Activated naive CD4-positive, alpha-beta T cell treated with anti-CD3 and anti-CD28 coated beads, Interleukin-2, amount 50 U/mL, for 72 hours (primary cell): ENCODE measurements around the gene SLC49A4. TPM values are rescaled to one million over a fixed set of nuclear protein-coding genes. Genes with fewer than 3 reads are reported as not detected.
A peak's percentile ranks its signal among the peaks of the same experiment; 100 is the strongest.

ENCODE experiments used
- ATAC-seq, 2 donors: fragments of 150-1000 bp; cut with Tn5 transposase; 2 replicates each; pipeline ENCODE4 v1.10.0; 2021; ENCODE audit warnings: mild to moderate bottlenecking in 2 of 2, moderate library complexity in 2 of 2
- DNase-seq, 2 donors: peaks; one replicate each; pipeline ENCODE4 v3.0.0; 2021 to 2022; ENCODE audit warnings: low spot score in 2 of 2
- H3K27ac Mint-ChIP-seq, 2 donors: one replicate each; pipeline ENCODE4 v1.8.0; 2022; ENCODE audit warnings: mild to moderate bottlenecking in 2 of 2, mixed read lengths in 2 of 2
- H3K36me3 Mint-ChIP-seq, 2 donors: one replicate each; pipeline ENCODE4 v1.8.0; 2022; ENCODE audit warnings: mixed read lengths in 2 of 2
- H3K9me3 Mint-ChIP-seq, 2 donors: one replicate each; pipeline ENCODE4 v1.8.0; 2022; ENCODE audit warnings: mixed read lengths in 2 of 2
- total RNA-seq, 2 donors: library from RNA; stranded (reverse); gene quantifications; one replicate each; pipeline ENCODE4 v1.2.3, GENCODE V29; 2022

SLC49A4 gene
- total RNA-seq, 2 donors from 2014 or later: 1.3 to 1.8 TPM

DNA sequence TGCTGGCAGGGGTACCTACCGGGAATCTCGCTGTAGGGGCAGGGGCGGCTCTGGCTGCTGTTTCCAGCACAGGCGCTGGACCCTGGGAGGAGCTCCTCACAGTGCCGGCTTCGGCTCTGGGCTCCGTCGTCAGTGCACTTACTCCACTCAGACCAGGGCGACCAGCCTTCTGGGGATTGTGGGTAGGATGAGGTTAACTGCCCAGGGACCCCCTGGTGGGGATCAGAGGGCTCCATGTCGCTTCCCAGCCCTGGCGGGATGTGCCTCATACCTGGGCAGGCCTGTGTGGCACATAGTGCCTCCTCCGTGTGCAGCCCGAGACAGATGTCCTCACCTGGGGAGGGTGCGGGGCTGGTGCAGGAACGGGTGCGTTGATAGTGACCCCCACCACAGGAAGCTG, 117.0 kb downstream of the SLC49A4 start:
- H3K27ac Mint-ChIP-seq: no peak overlapping the region
- DNase-seq: no peak
- H3K9me3 Mint-ChIP-seq: no peaks in the 10 kb centered on the region
- ATAC-seq: no peak
- H3K36me3 Mint-ChIP-seq: no peaks in the 10 kb centered on the region

DNA sequence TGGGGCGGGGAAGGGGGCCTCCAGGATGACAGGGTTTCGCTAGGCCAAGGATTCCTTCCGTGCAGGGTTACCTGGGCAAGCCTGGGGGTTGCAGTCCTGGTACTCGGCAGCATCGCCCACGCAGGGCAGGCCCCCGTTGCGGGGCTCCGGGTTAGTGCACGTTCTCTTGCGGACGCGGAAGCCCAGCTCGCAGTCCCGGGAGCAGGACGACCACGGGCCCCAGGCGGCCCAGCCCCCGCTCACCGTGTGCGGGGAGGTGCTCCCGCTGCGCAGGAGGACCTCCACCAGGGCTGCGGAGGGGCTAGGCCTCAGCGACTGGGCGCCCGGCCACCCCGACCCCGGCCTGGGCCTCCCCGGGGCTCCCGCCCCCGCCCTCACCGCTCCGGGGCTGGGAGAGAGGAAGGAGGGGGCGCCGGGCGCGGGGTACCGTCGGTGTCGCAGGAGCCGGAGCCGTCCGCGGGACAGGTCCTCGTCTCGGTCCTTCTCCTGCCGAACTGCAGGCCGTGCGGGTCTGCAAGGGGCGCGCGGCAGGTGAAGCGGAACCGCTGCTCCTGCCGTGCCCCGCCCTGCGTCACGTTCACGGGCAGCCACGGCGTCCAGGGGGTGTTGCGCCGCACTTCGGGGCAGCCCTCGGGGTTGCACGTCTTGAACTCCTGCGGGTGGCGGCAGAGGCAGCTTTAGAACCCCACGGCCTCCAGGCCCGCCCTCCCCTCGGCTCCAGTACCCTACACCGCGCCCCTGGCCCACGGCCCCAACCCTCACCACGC, 118.1 kb downstream of the SLC49A4 start:
- no peak overlapping the region for H3K27ac Mint-ChIP-seq
- no peak for DNase-seq
- no peak for ATAC-seq
- H3K36me3 Mint-ChIP-seq: no peaks in the 10 kb centered on the region
- no peaks in the 10 kb centered on the region for H3K9me3 Mint-ChIP-seq

DNA sequence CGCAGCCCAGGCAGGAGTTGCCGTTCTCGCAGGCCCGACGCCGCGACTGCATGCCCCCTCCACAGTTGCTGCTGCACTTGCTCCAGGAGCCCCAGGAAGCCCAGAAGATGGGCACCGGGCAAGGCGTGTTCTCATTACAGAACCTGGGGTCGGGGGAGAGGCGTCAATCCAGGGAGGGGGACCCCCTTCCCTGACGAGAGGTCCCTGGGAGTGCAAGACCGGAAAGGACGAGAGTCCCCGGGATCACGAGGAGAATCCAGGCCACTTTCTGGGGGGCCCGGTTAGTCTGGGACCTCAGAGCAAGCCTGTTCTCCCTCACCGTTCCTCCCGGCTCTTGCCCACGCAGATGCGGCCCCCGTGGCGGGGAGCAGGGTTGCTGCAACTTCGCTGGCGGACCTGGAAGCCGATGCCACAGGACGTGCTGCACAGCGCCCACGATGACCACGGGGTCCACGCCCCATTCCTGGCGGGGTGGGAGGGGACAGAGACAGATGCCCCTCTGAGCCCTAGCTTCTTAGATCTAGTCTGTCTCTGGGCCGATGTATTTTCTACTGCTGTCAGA, 118.8 kb downstream of the SLC49A4 start:
- Mint-ChIP-seq H3K36me3 (no peaks in the 10 kb centered on the region), H3K27ac (no peak overlapping the region), H3K9me3 (no peaks in the 10 kb centered on the region)
- DNase-seq (no peak), ATAC-seq (no peak)

DNA sequence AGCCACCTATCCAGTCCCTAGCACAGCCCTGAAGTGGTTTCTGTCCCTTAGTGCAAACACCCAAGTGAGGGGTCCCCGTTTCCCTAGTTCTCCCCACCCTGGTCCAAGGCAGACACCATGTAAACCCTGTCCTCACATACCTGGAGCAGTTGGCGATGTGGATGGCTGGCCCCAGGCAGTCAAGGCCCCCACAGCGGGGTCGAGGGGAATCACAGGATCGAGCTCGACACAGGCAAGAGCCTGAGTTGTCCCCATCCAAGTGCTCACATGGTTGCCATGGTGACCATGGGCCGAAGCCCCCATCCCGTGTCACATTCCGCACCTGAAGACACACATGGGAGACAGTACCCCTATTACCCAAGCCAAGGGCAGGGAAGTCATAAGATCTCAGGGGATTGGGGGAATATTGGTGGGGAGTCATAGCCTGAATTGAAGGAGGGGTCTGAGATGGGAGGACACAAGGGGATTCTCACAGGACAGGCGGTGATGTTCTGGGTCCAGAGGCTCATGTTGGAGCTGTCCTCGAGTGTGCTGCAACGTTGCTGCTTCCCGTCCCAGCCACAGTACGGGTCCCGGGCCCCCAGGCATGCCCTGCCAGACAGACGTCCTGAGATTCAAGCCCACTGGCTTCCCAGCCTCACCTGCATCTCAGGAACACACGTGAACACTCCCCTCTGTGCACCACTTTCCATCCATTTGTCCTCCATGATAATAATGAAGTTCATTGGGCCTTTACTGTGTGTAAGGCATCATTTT, 120.6 kb downstream of the SLC49A4 start:
- DNase-seq (no peak), ATAC-seq (no peak)
- Mint-ChIP-seq H3K36me3 (no peaks in the 10 kb centered on the region), H3K9me3 (no peaks in the 10 kb centered on the region), H3K27ac (no peak overlapping the region)

DNA sequence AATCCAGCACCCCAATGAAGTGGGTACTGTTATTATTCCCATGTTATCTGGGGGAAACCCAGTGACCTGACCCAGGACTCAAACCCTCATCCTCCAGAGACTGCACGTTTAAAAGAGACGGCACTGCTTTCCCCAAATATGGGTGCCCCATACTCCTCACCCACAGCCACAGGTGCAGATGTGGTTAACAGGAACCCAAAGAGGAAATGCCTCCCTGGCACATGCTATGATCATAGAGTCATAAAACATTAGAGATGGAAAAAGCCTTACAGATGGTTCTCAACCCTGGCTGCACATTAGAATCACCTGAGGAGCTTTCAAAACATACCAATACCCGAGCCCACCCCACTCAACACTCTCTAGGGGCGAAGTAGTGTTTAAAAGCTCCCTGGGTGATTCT, 121.2 kb downstream of the SLC49A4 start:
- Mint-ChIP-seq H3K27ac (no peak overlapping the region), H3K9me3 (no peaks in the 10 kb centered on the region), H3K36me3 (no peaks in the 10 kb centered on the region)
- ATAC-seq (no peak), DNase-seq (no peak)

DNA sequence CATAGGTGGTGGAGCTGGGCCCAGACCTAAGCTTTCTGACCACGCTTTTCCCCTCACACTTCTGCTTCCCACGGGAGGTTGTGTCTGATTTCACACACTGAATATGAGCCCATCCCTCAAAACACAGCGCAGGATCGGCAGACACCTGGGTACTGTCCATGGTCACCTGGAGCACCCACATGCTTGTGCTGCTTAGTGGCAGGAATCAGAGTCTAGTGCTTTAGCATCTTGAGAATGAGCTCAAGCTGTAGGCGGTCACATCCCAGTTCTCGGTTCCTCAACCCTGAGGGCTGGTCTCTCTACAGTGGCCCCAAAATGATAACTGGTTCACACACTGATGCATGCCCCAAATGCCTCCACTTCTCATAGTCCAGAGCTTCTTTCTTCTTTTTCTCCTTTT, 121.7 kb downstream of the SLC49A4 start:
- Mint-ChIP-seq H3K27ac (no peak overlapping the region), H3K9me3 (no peaks in the 10 kb centered on the region), H3K36me3 (no peaks in the 10 kb centered on the region)
- no peak for ATAC-seq
- no peak for DNase-seq

DNA sequence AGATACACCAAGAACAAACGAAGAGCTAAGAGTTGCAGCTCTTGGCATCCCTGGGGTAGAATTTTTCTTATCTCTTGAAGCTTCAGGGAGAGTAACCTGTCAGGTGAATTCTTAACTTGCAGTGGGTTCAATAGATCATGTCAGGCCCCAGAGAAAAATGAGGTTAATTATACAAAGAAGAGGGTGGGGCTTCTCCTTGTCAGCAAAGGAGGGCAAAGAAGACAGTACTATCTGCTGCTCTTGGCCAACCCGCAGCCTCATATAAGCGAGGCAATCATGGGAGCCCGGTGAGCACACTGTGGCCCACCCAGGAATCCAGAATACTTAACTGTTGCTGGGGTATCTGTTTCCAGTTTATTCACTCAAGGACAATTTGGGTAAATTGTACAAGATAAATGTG, 122.5 kb downstream of the SLC49A4 start:
- Mint-ChIP-seq H3K27ac (no peak overlapping the region), H3K9me3 (no peaks in the 10 kb centered on the region), H3K36me3 (no peaks in the 10 kb centered on the region)
- ATAC-seq (no peak), DNase-seq (no peak)

DNA sequence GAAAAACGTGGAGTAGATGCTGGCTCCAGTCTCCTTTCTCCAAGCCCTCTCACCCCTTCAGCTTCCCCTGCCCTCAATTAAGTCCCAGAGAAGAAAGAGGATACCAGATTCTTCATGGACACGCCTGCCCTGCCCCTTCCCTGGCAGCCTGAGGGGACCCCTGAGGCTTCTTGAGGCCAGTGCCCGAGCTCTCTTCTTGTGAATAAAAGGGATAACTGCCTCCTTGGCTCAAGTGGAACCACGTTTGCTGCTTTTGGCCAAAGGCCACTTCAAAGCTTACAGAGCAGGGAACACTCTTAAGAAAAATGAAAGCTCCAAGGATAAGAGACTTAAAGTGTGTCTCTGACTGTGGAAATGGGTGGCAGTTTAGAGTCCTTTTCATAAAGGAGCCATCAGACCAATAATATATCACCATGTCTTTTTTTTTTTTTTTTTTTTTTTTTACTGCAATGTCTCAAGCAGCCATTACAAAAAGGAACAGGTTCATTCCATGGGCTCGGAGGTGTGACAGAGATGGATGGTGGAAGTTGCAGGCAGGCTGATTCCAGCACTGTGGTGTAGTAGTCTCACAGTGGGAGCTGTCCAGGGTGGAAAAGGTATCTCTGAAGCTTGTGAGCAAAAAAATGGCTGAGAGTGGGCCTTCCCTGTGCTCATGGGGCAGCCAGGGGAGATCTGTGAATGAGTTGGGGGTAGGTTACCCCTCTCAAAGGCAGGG, 123.9 kb downstream of the SLC49A4 start:
- no peak for ATAC-seq
- no peaks in the 10 kb centered on the region for H3K36me3 Mint-ChIP-seq
- H3K27ac Mint-ChIP-seq: no peak overlapping the region
- DNase-seq: no peak
- no peaks in the 10 kb centered on the region for H3K9me3 Mint-ChIP-seq

DNA sequence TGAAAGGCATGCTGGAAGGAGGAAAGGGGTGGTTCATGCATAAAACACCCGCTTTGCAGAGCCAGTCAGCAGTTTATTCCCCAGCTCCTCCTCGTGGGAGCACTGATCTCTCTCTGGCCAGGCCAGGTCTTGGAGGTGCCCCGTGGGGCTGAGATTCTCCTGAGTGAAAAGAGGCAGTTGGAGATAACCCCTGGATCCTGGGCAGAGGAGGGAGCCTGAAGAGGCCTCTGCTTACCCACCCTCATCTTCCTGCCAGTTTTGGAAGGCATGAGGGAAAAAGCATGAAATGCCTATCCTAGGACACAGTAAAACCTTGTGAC, 124.4 kb downstream of the SLC49A4 start:
- no peaks in the 10 kb centered on the region for H3K36me3 Mint-ChIP-seq
- DNase-seq (no peak), ATAC-seq (no peak)
- H3K27ac Mint-ChIP-seq: no peak overlapping the region
- no peaks in the 10 kb centered on the region for H3K9me3 Mint-ChIP-seq

DNA sequence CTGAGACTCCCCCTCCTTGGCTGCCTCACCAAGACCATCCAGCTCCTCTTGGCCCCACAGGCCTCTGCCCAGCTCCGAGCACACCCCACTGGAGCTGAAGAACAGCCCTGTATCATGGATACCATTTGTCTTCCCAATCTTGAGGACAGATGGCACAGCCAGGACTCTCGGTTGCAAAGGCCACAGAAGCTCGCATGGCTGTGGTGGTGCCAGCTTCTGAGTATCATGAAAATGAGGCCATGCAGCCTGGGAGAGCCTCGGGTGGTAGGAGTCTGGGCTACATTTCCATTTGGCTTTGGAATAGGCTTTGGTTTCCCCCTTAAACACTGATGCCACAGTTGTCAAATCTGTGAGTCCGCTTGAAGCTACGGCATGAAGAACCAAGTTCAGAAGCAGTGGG, 126.1 kb downstream of the SLC49A4 start:
- H3K36me3 Mint-ChIP-seq: no peaks in the 10 kb centered on the region
- DNase-seq: no peak
- no peaks in the 10 kb centered on the region for H3K9me3 Mint-ChIP-seq
- ATAC-seq: no peak
- no peak overlapping the region for H3K27ac Mint-ChIP-seq

DNA sequence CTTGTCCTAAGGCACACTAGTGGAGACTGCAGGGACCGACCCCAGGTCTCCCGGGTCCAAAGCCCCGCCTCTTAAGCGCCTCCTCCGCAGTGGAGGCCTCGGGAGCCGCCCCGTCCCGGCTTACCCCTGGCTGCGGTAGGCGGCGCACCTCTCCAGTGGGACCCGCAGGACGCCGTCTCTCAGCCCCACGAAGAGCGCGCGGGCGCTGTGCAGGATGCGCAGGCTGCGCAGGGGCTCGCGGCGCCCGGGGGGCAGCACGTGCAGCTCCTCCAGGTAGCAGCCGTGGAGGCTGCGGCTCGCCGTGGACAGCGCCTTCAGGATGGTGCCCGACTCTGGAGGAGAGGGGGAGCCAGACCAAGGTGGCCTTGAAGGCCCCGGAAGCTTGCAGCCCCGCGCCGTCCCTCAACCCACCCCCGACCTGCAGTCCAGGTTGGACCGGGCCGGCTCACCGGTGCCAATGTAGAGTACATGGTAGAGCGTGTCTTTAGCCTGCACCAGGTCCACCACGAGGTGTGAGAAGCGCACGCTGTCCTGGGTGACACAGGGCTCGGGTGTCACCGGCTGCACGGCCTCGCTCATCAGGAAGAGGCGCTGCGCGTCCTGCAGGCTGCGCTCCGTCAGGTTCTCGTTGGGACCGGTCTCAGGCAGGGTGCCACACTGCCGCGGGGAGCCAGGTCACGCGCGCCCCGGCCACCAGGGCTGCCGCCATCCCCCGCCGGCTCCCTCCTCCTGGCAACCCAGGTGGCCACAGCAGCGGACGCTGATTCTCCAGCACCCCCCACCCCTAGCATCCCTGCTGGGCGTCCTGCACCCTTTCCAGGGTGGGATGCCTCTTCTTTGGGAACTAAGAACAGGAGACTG, 127.2 kb downstream of the SLC49A4 start:
- peak in 1 of 2 donors; percentile 54 for DNase-seq
- Mint-ChIP-seq H3K9me3 (no peaks in the 10 kb centered on the region), H3K27ac (no peak overlapping the region), H3K36me3 (no peaks in the 10 kb centered on the region)
- ATAC-seq: peak; percentile 66 to 89

DNA sequence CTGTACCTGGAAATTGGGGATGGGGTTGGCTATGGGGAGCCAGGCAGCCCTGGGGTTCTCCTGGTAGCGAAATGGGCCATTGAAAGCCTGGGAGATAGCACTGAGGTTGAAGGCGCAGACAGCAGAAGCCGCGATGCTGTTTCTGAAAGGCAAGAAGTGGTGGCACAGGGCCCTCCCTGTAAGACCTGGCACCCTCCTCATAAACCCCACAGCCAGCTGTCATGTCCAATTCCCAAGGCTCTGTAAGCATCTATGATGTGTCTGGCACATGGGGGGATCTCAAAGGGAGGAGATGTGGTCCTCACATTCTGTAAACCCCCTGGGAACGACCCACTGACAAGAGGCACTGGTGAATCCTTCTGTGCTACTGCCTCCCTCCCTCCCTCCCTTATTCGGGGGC, 128.7 kb downstream of the SLC49A4 start:
- no peak for DNase-seq
- Mint-ChIP-seq H3K36me3 (no peaks in the 10 kb centered on the region), H3K27ac (no peak overlapping the region), H3K9me3 (no peaks in the 10 kb centered on the region)
- ATAC-seq: no peak

DNA sequence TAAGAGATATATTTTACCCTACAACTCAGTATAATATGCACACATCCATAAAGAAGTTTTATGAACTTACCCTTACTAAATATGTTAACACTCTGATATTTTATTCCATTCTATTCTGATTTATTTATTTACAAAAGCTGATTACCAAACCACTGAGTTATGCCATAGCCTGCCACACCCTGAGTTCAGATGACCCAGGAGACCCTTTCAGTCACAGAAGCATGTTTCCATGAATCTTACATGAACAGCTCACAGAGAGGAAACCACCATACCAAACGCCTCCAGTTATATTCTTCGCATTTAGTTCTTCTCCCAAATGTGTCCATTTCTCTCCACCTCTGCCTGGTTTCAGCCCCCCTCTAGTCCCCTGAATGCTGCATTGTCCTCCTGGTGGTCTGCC, 129.2 kb downstream of the SLC49A4 start:
- DNase-seq: no peak
- no peaks in the 10 kb centered on the region for H3K9me3 Mint-ChIP-seq
- H3K27ac Mint-ChIP-seq: no peak overlapping the region
- no peaks in the 10 kb centered on the region for H3K36me3 Mint-ChIP-seq
- ATAC-seq: no peak

DNA sequence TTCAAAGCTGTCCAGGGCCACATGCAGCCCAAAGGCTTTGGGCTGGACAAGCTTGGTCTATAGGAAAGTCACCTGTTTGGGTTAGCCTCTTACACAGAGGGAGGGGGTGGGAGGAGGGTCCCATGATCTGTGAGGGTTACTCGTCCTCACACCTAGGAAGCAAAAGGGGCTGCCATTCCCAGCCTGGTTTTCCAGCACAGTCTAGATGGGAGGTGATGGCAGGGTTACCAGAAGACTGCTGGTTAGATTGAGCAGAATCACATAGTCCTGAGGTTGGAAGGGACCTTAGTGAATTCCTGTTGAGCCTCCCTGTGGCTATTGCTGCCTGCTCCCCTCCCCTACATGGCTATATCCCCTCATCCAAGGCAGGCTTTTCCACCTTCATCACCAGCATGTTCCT, 130.9 kb downstream of the SLC49A4 start:
- ATAC-seq (no peak), DNase-seq (no peak)
- no peak overlapping the region for H3K27ac Mint-ChIP-seq
- no peaks in the 10 kb centered on the region for H3K9me3 Mint-ChIP-seq
- no peaks in the 10 kb centered on the region for H3K36me3 Mint-ChIP-seq

DNA sequence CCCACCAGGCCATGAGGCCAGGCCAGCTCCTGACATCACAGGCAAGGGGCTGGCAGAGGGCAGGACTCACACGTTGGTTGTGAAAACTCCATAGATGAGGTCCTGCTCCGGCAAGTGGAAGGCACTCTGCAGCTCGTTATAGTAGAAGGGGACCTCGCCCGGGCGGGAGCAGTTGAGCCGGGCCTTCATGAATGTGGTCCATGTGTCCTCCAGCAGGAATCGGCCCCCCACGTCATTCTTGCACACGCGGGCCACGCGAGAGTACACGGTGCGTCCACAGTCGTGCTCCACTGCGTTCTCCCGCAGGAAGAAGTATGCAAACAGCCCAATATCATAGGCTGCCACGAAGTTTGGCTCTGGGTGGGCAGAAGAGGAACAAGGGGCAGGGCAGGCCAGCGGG, 131.5 kb downstream of the SLC49A4 start:
- Mint-ChIP-seq H3K27ac (no peak overlapping the region), H3K9me3 (no peaks in the 10 kb centered on the region), H3K36me3 (no peaks in the 10 kb centered on the region)
- DNase-seq (no peak), ATAC-seq (no peak)

DNA sequence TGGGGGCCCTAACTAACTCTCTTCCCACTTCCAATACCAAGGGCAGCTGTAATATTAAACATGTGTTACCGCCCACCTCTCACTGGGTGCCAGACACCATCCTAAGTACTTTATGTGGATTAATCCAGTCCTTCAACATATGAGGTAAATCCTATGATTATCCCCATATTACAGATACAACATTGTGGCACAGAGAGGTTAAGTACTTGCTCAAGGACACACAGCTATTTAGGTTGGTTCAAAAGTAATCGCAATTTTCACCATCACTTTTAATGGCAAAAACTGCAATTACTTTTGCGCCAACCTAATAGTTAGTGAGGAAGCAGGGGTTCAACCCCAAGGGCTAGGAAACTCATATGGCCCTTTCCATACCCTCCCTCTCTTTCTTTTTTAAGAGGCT, 131.9 kb downstream of the SLC49A4 start:
- no peak for ATAC-seq
- no peak overlapping the region for H3K27ac Mint-ChIP-seq
- no peaks in the 10 kb centered on the region for H3K36me3 Mint-ChIP-seq
- H3K9me3 Mint-ChIP-seq: no peaks in the 10 kb centered on the region
- DNase-seq: no peak

DNA sequence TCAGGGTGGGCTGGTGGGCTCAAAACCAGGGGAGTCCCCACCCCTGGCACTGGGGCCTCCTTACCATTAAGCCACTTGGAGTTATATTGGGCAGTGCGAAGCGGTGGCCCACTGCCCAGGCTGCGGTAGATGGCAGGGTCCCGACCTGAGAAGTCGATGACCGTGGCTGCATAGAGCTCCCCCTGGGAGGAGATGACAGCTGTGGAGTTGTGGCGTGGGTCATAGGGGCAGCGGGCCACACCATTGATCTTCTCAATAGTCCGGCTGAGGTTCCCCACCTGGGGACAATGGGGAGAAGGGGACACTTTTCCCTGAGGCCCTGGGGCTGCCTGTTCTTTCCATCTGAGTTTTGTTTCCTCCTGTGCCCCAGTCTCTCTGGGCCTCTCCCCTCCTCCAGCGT, 132.9 kb downstream of the SLC49A4 start:
- H3K9me3 Mint-ChIP-seq: no peaks in the 10 kb centered on the region
- H3K27ac Mint-ChIP-seq: peak overlapping the region in 1 of 2 donors; percentile 11
- no peak for ATAC-seq
- H3K36me3 Mint-ChIP-seq: no peaks in the 10 kb centered on the region
- no peak for DNase-seq
